HG03064 (cell line): ENCODE data around the gene TRMU.
"Not testable (repeated sequence)": the region's sequence is repeated elsewhere in the genome, so short reads cannot be mapped to it uniquely, and the experiment has no call there.

ENCODE experiments used
- ATAC-seq: cut with Tn5 transposase; IDR thresholded peaks from one replicate; pipeline ENCODE4 v1.9.1; 2021; ENCODE audit warnings: low read depth; ENCODE audit not compliant: unreplicated experiment

The TRMU gene

DNA sequence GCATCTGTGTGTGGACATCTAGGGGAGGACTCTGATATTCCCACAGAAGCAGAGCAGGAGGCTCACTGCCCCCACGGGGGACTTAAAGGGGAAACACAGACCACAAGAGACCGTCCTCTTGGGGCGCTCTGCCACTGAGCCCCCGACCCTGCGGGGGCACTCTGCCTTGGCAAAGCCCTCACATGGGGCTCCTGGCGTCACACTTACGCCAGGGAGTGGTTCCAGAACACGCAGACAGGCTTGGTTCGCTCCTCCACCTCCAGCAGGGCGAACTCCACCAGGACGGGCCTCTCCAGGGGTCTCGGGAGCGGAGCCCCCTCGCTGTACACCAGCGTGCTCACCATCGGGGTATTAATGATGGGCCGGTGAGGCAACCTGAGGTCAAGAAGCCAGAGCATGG lies 45.1 kb downstream of the TRMU start:
- no peak for ATAC-seq

DNA sequence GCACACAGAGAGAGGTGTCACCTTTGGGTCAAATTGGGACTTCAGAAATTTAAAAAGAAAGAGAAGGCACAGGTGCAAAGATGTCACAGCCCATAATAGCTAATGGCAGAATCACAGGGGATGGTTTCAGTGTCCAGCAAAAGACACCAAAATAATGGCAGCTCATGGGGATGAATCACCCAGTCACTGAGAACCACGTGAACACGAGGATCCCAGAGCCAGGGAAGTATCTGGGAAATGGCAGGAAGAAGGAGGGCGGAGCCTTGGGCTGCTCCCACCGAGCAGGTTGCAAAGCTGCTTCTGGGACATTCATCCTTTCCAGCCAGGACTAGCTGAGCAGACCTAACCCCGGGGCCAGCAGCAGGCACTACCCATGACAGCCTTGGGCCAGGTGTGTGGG lies 45.6 kb downstream of the TRMU start:
- no peak for ATAC-seq

DNA sequence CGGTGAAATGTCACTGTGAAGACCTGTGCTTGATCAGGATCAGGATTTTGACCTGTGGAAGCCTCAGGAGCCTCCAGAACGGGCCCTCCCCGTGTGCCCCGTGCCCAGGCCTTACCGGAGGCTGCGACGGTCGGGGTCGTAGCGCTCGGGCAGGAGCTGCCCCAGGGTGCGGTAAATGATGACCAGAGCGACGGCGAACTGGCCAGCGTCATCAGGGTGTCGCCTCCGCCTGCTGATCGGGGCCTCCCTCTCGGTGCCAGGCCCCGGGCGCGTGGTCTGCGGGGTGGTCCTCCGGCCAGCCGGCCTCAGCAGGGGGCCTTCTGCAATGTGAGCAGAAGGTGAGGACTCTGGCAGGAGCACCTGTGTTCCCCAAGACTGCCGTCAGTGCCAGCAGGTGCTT lies 46.2 kb downstream of the TRMU start:
- no peak for ATAC-seq

GRCh38 chr22:46382524-46382923 lies 47.0 kb downstream of the TRMU start:
- no peak for ATAC-seq

- ATAC-seq: no peak
Observed at GRCh38 chr22:46386312-46386711, 50.8 kb downstream of the TRMU start.

DNA sequence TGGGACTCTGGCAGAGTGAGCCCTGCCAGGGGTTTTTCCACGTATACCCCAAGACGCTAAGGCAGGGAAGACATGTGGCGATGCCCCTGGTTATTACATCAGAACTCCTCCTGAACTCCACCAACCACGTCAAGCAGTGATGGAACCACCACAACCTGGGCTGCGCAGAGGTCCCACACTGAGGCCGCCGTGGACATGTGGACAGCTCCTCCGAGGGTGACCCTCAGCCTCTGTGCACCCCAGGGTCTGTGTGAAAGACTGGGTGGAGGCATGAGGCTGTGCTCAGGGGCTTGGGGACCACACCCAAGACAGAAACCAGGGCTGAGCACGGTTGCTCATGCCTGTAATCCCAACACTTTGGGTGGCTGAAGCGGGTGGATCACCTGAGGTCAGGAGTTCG lies 52.2 kb downstream of the TRMU start:
- ATAC-seq: no peak

DNA sequence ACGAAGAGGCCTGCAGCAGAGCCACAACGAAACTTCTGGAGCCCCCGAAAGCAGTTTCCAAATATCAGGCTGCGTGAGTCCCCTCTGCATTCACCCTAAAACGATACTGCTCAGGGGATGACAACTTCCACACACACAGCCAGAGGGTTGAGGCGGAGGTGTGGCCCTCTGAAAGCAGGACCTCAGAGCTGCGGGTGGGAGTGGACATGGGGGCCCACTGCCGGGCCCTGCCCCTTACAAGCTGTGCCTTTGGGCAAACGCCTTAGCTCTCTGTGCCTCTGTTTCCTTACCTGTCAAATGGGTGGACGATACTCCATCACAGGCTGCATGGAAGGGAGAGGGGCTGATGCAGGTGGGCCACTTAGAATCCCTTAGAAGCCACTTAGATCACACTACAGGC lies 53.1 kb downstream of the TRMU start:
- ATAC-seq: no peak

- ATAC-seq: no peak
Observed at GRCh38 chr22:46389081-46389480, 53.6 kb downstream of the TRMU start.

- ATAC-seq: no peak
Observed at GRCh38 chr22:46390105-46390651, 54.7 kb downstream of the TRMU start.

DNA sequence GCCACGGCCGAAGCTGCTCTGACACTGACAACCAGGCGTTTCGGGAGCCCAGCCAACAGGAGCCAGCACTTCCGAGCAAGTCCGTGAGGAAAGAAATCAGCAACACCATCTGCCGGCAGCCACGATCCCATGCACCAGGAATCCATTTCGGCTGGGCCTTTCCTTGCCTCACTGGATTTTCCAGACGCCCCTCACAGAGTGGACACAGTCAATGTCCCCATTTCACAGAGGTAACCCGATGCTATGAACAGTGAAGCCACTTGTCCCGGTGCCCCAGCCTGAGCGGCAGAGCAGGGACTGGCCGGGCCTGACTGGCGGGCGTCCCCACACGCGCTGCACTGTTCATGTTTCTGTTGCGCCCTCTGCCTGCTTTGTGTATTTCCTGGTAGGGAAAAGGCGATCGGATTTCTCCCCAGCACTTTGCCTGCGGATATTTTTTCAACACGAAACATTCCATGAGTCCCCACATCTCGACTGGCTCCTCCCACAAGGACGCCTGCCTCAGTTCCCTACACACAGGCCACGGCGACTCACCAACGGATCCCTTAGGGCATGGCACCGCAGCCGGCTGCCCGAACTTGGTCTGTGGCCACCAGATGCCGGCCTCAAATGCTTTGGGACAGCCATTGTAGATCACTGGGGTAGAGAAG lies 55.3 kb downstream of the TRMU start:
- ATAC-seq: no peak

DNA sequence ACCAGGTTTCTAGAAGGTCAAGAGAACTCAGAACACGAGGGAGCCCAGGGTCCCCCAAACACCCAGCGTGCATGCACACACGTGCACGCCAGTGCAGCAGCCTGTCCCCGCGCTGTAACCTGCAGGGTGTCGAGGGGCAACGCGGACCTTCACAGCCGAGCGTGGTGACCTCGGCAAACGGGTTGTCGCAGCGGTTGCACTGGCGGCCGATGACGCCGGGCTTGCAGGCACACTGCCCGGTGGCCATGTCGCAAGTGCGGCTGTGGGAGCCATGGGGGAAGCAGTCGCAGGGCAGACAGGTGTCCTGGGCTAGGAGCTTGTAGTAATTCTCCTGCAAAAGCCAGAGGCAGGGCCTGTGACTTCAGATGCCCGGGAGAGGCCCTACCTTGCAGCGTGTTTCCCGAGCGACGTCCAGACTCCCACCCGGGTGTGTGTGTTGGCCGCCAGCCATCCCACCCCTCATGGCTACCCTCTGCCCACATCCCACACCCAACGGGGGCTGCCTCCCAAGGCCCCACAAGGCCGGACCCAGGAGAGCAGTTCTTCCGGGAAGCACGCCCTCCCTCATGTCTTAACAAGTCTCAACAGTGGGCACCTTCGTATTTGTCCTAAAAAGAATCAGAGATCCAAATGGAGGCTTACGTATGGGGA lies 56.1 kb downstream of the TRMU start:
- ATAC-seq: no peak

DNA sequence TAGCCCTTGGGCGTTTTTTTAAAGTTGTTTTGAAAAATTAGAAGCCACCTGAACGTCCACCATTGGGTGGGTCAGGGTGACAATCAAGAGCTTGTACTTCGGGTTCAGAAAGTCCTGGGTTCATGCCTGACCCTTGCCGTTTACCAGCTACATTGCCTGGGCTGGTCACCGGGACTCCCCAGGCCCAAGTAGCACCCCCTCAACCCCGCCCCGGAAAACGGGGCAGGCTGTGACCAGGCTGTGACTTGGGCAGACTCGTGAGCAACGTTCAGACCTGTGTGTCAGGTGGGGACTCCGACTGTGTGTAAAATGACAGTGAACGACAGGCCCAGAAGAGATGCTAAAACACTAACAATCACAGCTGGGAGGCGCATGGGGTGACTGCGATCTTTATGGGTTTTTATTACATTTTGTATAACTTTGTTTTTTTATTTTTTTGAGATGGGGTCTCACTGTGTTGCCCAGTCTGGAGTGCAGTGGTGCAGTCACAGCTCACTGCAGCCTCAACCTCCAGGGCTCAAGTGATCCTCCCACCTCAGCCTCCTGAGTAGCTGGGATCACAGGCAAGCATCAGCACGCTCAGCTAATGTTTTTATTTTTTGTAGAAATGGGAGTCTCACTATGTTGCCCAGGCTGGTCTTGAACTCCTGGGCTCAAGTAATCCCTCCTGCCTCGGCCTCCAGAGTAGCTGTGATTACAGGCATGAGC lies 56.8 kb downstream of the TRMU start:
- no peak for ATAC-seq

DNA sequence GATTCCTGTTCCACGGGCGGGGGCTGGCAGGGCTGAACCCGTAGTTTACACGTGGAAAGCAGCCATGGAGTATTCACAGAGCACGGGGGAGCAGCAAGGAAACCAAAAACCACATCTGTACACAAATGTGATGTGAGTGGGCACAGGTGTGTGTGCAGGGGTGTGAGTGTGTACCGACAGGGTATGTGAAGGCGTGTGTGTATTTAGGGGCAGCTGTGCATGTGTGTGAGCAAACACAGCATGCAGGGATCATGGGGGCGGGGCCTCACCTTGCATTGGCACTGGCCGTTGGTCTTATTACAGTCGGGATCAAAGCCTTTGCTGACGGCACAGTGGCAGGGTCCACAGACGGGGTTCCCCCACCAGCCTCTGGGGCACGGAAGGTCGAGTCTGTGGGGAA lies 58.4 kb downstream of the TRMU start:
- ATAC-seq: no peak

DNA sequence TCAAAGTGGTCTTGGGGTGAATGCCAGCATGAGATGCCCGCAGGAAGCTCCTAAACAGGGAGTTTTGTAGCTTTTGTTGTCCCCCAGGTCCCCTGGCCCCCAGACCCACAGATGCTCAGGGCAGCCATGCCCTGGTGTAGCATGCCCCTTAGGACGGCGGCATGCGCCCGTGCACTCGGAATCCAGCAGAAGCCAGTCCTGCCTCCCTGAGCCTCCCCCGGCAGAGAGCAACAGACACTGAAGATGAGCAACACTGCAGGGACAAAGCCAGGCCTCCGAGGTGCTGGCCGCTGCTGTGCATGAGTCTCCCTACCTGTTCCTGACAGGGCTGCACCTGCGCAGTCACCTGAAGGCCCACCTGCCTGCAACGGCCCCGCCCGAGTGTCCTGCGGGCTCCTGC lies 59.1 kb downstream of the TRMU start:
- no peak for ATAC-seq

DNA sequence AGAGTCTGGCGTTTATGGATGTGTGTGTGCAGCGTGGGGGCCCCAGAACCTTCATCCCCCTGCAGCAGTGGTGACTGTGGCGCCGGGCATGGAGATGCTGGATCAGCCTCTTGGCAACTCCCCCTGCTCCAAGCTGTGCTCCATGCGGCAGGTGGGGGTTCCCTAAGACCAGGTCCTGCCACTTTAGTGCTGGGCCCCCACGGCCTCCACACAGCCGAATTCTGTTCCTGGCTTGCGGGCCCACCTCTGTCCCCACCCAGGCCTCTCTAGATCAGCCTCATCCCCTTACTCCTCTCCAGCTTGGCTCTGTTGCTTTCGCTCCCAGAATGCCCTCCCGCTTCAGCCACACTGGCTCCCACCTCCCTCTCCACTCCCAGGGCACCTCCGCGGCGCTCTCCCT lies 59.6 kb downstream of the TRMU start:
- ATAC-seq: no peak

- not testable (repeated sequence) for ATAC-seq
Observed at GRCh38 chr22:46397049-46397448, 61.5 kb downstream of the TRMU start.

DNA sequence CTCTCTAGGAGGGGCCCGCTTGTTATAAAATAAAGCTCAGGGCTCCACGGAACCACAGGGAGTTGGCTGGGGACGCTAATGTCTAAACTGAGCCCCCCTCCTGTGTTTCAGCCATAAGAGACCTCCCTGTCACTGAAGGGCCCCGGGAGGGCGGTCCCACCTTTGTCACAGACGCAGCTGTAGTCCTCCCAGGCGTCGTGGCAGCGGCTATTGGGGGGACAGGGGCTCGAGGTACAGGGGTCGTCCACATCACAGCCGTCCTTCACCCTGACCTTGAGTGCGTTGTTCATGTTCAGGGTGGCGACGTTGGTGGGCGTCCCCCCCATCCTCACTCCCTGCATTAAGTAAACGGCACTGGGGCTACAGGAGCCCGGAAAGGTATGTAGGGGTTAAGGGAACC lies 62.0 kb downstream of the TRMU start:
- no peak for ATAC-seq

DNA sequence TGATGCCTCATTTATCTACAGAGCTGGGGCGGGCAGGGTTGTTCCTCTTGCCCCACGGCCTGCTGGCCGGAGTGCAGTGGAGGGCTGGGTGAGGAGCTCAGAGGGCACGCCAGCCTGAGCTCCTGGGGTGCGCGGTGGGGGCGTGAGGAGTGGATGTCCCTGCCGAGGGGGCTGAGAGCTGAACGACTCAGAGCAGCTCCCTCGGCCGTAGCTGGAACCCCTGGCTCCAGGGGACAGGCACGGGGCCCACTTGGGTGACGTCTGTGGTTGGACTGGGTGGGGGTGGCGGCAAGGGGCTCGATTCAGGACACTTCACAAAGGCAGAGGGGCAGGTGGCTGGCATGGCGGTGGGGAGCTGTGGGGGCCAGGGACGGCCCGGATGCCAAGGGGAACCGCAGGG lies 62.4 kb downstream of the TRMU start:
- ATAC-seq: no peak

- ATAC-seq: no peak
Observed at GRCh38 chr22:46399251-46400024, 63.9 kb downstream of the TRMU start.

- no peak for ATAC-seq
Observed at GRCh38 chr22:46401370-46401769, 65.9 kb downstream of the TRMU start.

DNA sequence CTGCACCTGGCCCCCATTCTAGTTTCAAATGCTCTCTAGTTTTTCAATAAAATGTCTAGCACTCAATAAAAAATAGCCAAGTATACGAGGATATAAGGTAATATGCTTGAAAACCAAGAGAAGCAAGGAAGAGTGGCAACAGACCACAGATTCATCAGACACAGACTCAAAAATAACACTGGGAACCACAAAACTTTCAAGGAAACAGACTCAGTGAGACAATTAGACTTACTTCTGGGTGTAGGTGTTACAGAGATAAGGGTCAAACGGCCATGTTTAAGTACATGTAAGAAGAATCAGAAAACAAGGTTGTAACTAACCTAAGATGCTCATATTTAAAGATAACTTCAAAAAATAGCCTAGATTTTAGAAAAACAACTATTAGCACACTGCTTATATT lies 67.0 kb downstream of the TRMU start:
- ATAC-seq: no peak
